H1 (cell line): ENCODE measurements around the gene FAM222B. TPM values are rescaled to one million over a fixed set of nuclear protein-coding genes. Genes with fewer than 3 reads are reported as not detected.

ENCODE experiments used
- CHD7 ChIP-seq: fragments of 300-600 bp; sonication (generic); IDR thresholded peaks from 2 replicates; pipeline ENCODE4 v1.7.1; 2012; ENCODE audit warnings: low read length, moderate library complexity, mild to moderate bottlenecking, inconsistent platforms; ENCODE audit not compliant: insufficient replicate concordance
- polyA plus RNA-seq, 7 experiments: library from polyadenylated mRNA; depleted of rRNA in 3 of 7; stranded (reverse) in 5 of 7; unstranded in 2 of 7; fragments of >200 nt in 5 of 7; fragments of 200-250 nt in 2 of 7; gene quantifications; 1 replicate in 5 of 7; 2 replicates in 1 of 7; 4 replicates in 1 of 7; pipeline versions ENCODE4 v1.2.1 to v1.2.3, GENCODE V29; 2011 to 2013; ENCODE audit warnings: missing spikeins in 2 of 7, mixed read lengths in 2 of 7
- total RNA-seq: library from RNA; stranded (reverse); fragmentation: NEBNext Ultra II Directional; extraction: Animal tissue kit (Norgen Biotek cat#: 25700); gene quantifications from 2 replicates; pipeline ENCODE4 v1.2.1, GENCODE V29; 2021

Gene FAM222B
- total and polyA plus RNA-seq, 2 of the 8 experiments (the other 6 are each of a cell fraction or from before 2014, with no cell fraction given): 42.1 to 81.7 TPM

- TF ChIP-seq CHD7: no peak
- TF ChIP-seq, all 59 proteins: peak for 0
Measured at GRCh38 chr17:28853295-28853694, 10.7 kb upstream of the FAM222B start (continued).
